Suprapubic skin (tissue), 4 donors: ENCODE data around the gene TLR3. TPM values are rescaled to one million over a fixed set of nuclear protein-coding genes. Genes with fewer than 3 reads are reported as not detected.
A peak's percentile ranks its signal among the peaks of the same experiment; 100 is the strongest.
"Not testable (repeated sequence)": the region's sequence is repeated elsewhere in the genome, so short reads cannot be mapped to it uniquely, and the experiment has no call there.

Experiments
- DNase-seq, 2 donors: peaks; one replicate each; pipeline ENCODE4 v3.0.0-alpha.2; 2019; ENCODE audit warnings: low spot score in 2 of 2
- H3K27ac ChIP-seq: fragments of 200-600 bp; sonication (generic); one replicate; pipeline ENCODE4 v1.5.1; 2019
- H3K27me3 ChIP-seq: fragments of 200-600 bp; sonication (generic); one replicate; pipeline ENCODE4 v1.5.1; 2019
- H3K36me3 ChIP-seq: fragments of 200-600 bp; sonication (generic); one replicate; pipeline ENCODE4 v1.5.1; 2019
- H3K4me1 ChIP-seq: fragments of 200-600 bp; sonication (generic); one replicate; pipeline ENCODE4 v1.5.1; 2019
- H3K4me3 ChIP-seq: fragments of 200-600 bp; sonication (generic); one replicate; pipeline ENCODE4 v1.5.1; 2019; ENCODE audit warnings: mild to moderate bottlenecking
- H3K9me3 ChIP-seq: fragments of 200-600 bp; sonication (generic); one replicate; pipeline ENCODE4 v1.5.1; 2019
- CTCF ChIP-seq, 2 donors: fragments of 200-600 bp in 1 of 2; fragments of 450-650 bp in 1 of 2; sonication (generic) in 1 of 2; IDR thresholded peaks; one replicate each; pipeline ENCODE4 v1.5.1; 2016 to 2019; ENCODE audit warnings: antibody characterized with exemption in 2 of 2, mild to moderate bottlenecking in 1 of 2, moderate library complexity in 1 of 2
- EP300 ChIP-seq: sonication (generic); formaldehyde crosslinking; IDR thresholded peaks from one replicate; pipeline ENCODE4 v1.6.1; 2017; ENCODE audit warnings: antibody characterized with exemption
- POLR2A ChIP-seq, 2 donors: fragments of 450-650 bp; IDR thresholded peaks; one replicate each; pipeline ENCODE4 v1.6.1; 2017; ENCODE audit warnings: antibody characterized with exemption in 2 of 2, mild to moderate bottlenecking in 2 of 2, moderate library complexity in 2 of 2
- POLR2AphosphoS5 ChIP-seq, 3 donors: sonication (generic); formaldehyde crosslinking; IDR thresholded peaks; one replicate each; pipeline ENCODE4 v1.6.1; 2017; ENCODE audit warnings: antibody characterized with exemption in 3 of 3
- WGBS: methylation state at CpG from one replicate; pipeline ENCODE4 v1.1.5; 2018; 5-methylcytosine and 5-hydroxymethylcytosine counted together
- total RNA-seq, 4 donors: library from RNA; depleted of rRNA; stranded (reverse); fragments of >200 nt; gene quantifications; one replicate each; pipeline ENCODE4 v1.1.0, GENCODE V29; 2016

TLR3 gene
- total RNA-seq, 4 donors from 2014 or later = 3.1 to 6.1 (median 4.4) TPM

- TF ChIP-seq EP300 (no peak), POLR2AphosphoS5 (IDR thresholded peaks at IDR 0.05) (no peak), POLR2A (IDR thresholded peaks at IDR 0.05) (no peak), CTCF (IDR thresholded peaks at IDR 0.05) (no peak)
- 53% methylated on average over 3 of the region's 3 CpGs for WGBS
- Histone ChIP-seq H3K9me3 (no peaks in the 10 kb centered on the region), H3K4me1 (peaks cover 22% of the 10 kb centered on the region), H3K27me3 (peaks cover 8% of the 10 kb centered on the region), H3K36me3 (no peaks in the 10 kb centered on the region), H3K4me3 (peak overlapping the region; percentile 14), H3K27ac (peak overlapping the region; percentile 65)
- DNase-seq = no peak
These were observed 38.2 kb upstream of the TLR3 start for GRCh38 chr4:186030795-186031194.

GRCh38 chr4:186032259-186032658 is 36.7 kb upstream of the TLR3 start:
- Histone ChIP-seq H3K4me3 (no peak overlapping the region), H3K27me3 (peaks cover 9% of the 10 kb centered on the region), H3K9me3 (no peaks in the 10 kb centered on the region), H3K4me1 (peaks cover 22% of the 10 kb centered on the region), H3K27ac (no peak overlapping the region), H3K36me3 (no peaks in the 10 kb centered on the region)
- no peak for TF ChIP-seq POLR2A (IDR thresholded peaks at IDR 0.05)
- TF ChIP-seq EP300 = no peak
- no peak for TF ChIP-seq POLR2AphosphoS5 (IDR thresholded peaks at IDR 0.05)
- no peak for TF ChIP-seq CTCF (IDR thresholded peaks at IDR 0.05)
- WGBS = 50% methylated on average over 1 of the region's 1 CpG
- DNase-seq = no peak

GRCh38 chr4:186033027-186033426 is 35.9 kb upstream of the TLR3 start:
- Histone ChIP-seq H3K9me3 (no peaks in the 10 kb centered on the region), H3K4me3 (no peak overlapping the region), H3K4me1 (peaks cover 26% of the 10 kb centered on the region), H3K27ac (no peak overlapping the region), H3K27me3 (peaks cover 14% of the 10 kb centered on the region), H3K36me3 (no peaks in the 10 kb centered on the region)
- DNase-seq = no peak
- TF ChIP-seq EP300 (no peak), POLR2AphosphoS5 (IDR thresholded peaks at IDR 0.05) (no peak), CTCF (IDR thresholded peaks at IDR 0.05) (no peak), POLR2A (IDR thresholded peaks at IDR 0.05) (no peak)
- 83% methylated on average over 3 of the region's 3 CpGs for WGBS

GRCh38 chr4:186034613-186035012 is 34.3 kb upstream of the TLR3 start:
- Histone ChIP-seq H3K27me3 (peaks cover 14% of the 10 kb centered on the region), H3K4me1 (peaks cover 26% of the 10 kb centered on the region)
- H3K36me3 ChIP-seq, H3K4me3 ChIP-seq, DNase-seq, H3K9me3 ChIP-seq, H3K27ac ChIP-seq: not testable (repeated sequence)
- WGBS = 88% methylated on average over 7 of the region's 7 CpGs

GRCh38 chr4:186036976-186037581 is 31.9 kb upstream of the TLR3 start:
- Histone ChIP-seq H3K4me1 (peaks cover 8% of the 10 kb centered on the region), H3K27ac (no peak overlapping the region), H3K9me3 (no peaks in the 10 kb centered on the region), H3K4me3 (no peak overlapping the region), H3K36me3 (no peaks in the 10 kb centered on the region), H3K27me3 (peaks cover 6% of the 10 kb centered on the region)
- 86% methylated on average over 6 of the region's 6 CpGs for WGBS
- TF ChIP-seq CTCF (IDR thresholded peaks at IDR 0.05) (no peak), POLR2A (IDR thresholded peaks at IDR 0.05) (no peak), POLR2AphosphoS5 (IDR thresholded peaks at IDR 0.05) (no peak), EP300 (no peak)
- DNase-seq = no peak
